ENCODE results near the gene CTNNA2.

GRCh38 chr2:79511320-79511951 is 1.4 kb upstream of the CTNNA2 start:
- TF ChIP-seq, protein P1, sequence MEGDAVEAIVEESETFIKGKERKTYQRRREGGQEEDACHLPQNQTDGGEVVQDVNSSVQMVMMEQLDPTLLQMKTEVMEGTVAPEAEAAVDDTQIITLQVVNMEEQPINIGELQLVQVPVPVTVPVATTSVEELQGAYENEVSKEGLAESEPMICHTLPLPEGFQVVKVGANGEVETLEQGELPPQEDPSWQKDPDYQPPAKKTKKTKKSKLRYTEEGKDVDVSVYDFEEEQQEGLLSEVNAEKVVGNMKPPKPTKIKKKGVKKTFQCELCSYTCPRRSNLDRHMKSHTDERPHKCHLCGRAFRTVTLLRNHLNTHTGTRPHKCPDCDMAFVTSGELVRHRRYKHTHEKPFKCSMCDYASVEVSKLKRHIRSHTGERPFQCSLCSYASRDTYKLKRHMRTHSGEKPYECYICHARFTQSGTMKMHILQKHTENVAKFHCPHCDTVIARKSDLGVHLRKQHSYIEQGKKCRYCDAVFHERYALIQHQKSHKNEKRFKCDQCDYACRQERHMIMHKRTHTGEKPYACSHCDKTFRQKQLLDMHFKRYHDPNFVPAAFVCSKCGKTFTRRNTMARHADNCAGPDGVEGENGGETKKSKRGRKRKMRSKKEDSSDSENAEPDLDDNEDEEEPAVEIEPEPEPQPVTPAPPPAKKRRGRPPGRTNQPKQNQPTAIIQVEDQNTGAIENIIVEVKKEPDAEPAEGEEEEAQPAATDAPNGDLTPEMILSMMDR (IDR thresholded peaks at IDR 0.05), result no peak
- no peak for TF ChIP-seq POLR2A (IDR thresholded peaks at IDR 0.05)
